HUDEP-2 (cell line): ENCODE results near the gene SERAC1.

Experiments
- DNase-seq, 76 experiments: peaks; one replicate each; lab custom pipeline; 2025; ENCODE audit not compliant: unreplicated experiment in 76 of 76; lab: John Stamatoyannopoulos, UW

The SERAC1 gene

GRCh38 chr6:158131926-158132325 lies 36.1 kb downstream of the SERAC1 start:
- DNase-seq = peak in 16 of 76 experiments; percentile 3 to 47 (median 22)

GRCh38 chr6:158125271-158125670 lies 42.8 kb downstream of the SERAC1 start:
- no peak for DNase-seq

- no peak for DNase-seq
Measured at GRCh38 chr6:158124288-158124687, 43.8 kb downstream of the SERAC1 start.

- no peak for DNase-seq
Measured at GRCh38 chr6:158122048-158122447, 46.0 kb downstream of the SERAC1 start.

- no peak for DNase-seq
Measured at GRCh38 chr6:158121335-158121734, 46.7 kb downstream of the SERAC1 start.

- no peak for DNase-seq
Measured at GRCh38 chr6:158118886-158119285, 49.2 kb downstream of the SERAC1 start.

- no peak for DNase-seq
Measured at GRCh38 chr6:158115508-158115907, 52.6 kb downstream of the SERAC1 start.

- DNase-seq = no peak
Measured at GRCh38 chr6:158115102-158115501, 53.0 kb downstream of the SERAC1 start.

GRCh38 chr6:158113802-158114201 lies 54.3 kb downstream of the SERAC1 start:
- DNase-seq = peak in 2 of 76 experiments; percentile 3 to 20

GRCh38 chr6:158111987-158112386 lies 56.1 kb downstream of the SERAC1 start:
- DNase-seq = no peak

- DNase-seq = no peak
Measured at GRCh38 chr6:158110986-158111385, 57.1 kb downstream of the SERAC1 start.

- no peak for DNase-seq
Measured at GRCh38 chr6:158109748-158110147, 58.3 kb downstream of the SERAC1 start.

- DNase-seq = no peak
Measured at GRCh38 chr6:158104696-158105095, 63.4 kb downstream of the SERAC1 start.

GRCh38 chr6:158103228-158103627 lies 64.8 kb downstream of the SERAC1 start:
- DNase-seq = no peak

- DNase-seq = no peak
Measured at GRCh38 chr6:158095671-158096070, 72.4 kb downstream of the SERAC1 start.

- no peak for DNase-seq
Measured at GRCh38 chr6:158095031-158095430, 73.0 kb downstream of the SERAC1 start.

- DNase-seq = no peak
Measured at GRCh38 chr6:158092806-158093205, 75.3 kb downstream of the SERAC1 start.

- no peak for DNase-seq
Measured at GRCh38 chr6:158087224-158087867, 80.7 kb downstream of the SERAC1 start.

GRCh38 chr6:158086504-158087223 lies 81.4 kb downstream of the SERAC1 start:
- DNase-seq = no peak

- no peak for DNase-seq
Measured at GRCh38 chr6:158086054-158086503, 82.0 kb downstream of the SERAC1 start.

GRCh38 chr6:158085261-158086053 lies 82.6 kb downstream of the SERAC1 start:
- DNase-seq = no peak
